T-helper 17 cell (primary cell): Measurements from ENCODE around the gene ZFP57. TPM values are rescaled to one million over a fixed set of nuclear protein-coding genes. Genes with fewer than 3 reads are reported as not detected.

Source experiments
- ATAC-seq: fragments of 150-1000 bp; cut with Tn5 transposase; 2 replicates; pipeline ENCODE4 v1.10.0; 2021; ENCODE audit warnings: mild to moderate bottlenecking, moderate library complexity
- DNase-seq, 3 donors: peaks; one replicate each; pipeline versions ENCODE4 v3.0.0 to v3.0.0-alpha.2; 2020 to 2021
- H3K9me3 ChIP-seq: one replicate; pipeline ENCODE4 v1.7.0; 2013; ENCODE audit warnings: low read length, mild to moderate bottlenecking; ENCODE audit not compliant: control insufficient read depth, poor library complexity, severe bottlenecking
- H3K27ac Mint-ChIP-seq: one replicate; pipeline ENCODE4 v1.8.0; 2022; ENCODE audit warnings: mild to moderate bottlenecking, moderate library complexity, mixed read lengths
- H3K27me3 Mint-ChIP-seq: one replicate; pipeline ENCODE4 v1.8.0; 2022; ENCODE audit warnings: mixed read lengths
- H3K36me3 Mint-ChIP-seq: one replicate; pipeline ENCODE4 v1.8.0; 2022; ENCODE audit warnings: low read depth, mixed read lengths
- H3K4me1 Mint-ChIP-seq: one replicate; pipeline ENCODE4 v1.8.0; 2022; ENCODE audit warnings: mild to moderate bottlenecking, mixed read lengths
- H3K4me3 Mint-ChIP-seq: one replicate; pipeline ENCODE4 v1.8.0; 2022; ENCODE audit warnings: mild to moderate bottlenecking, moderate library complexity, mixed read lengths
- total RNA-seq, 4 donors: library from RNA in 2 of 4; stranded (reverse) in 2 of 4; gene quantifications; one replicate each; pipeline ENCODE4 v1.2.3 and lab custom pipeline; 2022 to 2026

ZFP57 gene
- total RNA-seq, 2 donors from 2014 or later = 3.1 TPM; not detected in 1

- Mint-ChIP-seq H3K27ac (peak within 1 kb of the TSS; percentile 94), H3K27me3 (no peaks in the 10 kb centered on the region), H3K36me3 (peaks cover 5% of the 10 kb centered on the region), H3K4me1 (peaks cover 51% of the 10 kb centered on the region), H3K4me3 (peak within 1 kb of the TSS; percentile 99)
- DNase-seq = peak; percentile 65 to 78 (median 76)
- no peaks in the 10 kb centered on the region for H3K9me3 ChIP-seq
- peak; percentile 83 for ATAC-seq
These were observed 48.0 kb downstream of the ZFP57 start, which contains the start of gene GABBR1 for GRCh38 chr6:29632789-29633533. TSS of gene GABBR1 (minus strand) at chr6:29633183. CDS start at chr6:29632385, 798 bp downstream.

- H3K9me3 ChIP-seq = no peaks in the 10 kb centered on the region
- Mint-ChIP-seq H3K36me3 (peaks cover 5% of the 10 kb centered on the region), H3K4me1 (peaks cover 49% of the 10 kb centered on the region), H3K27ac (peak overlapping the region; percentile 94), H3K4me3 (peak overlapping the region; percentile 99), H3K27me3 (no peaks in the 10 kb centered on the region)
- DNase-seq = peak; percentile 51 to 70 (median 67)
- peak; percentile 60 for ATAC-seq
These were observed 48.9 kb downstream of the ZFP57 start for GRCh38 chr6:29631860-29632731.

GRCh38 chr6:29631209-29631810, 49.6 kb downstream of the ZFP57 start:
- Mint-ChIP-seq H3K27me3 (no peaks in the 10 kb centered on the region), H3K4me1 (peaks cover 57% of the 10 kb centered on the region), H3K36me3 (peaks cover 5% of the 10 kb centered on the region), H3K27ac (peak overlapping the region; percentile 94), H3K4me3 (peak overlapping the region; percentile 99)
- H3K9me3 ChIP-seq = no peaks in the 10 kb centered on the region
- ATAC-seq (no peak), DNase-seq (no peak)

DNA sequence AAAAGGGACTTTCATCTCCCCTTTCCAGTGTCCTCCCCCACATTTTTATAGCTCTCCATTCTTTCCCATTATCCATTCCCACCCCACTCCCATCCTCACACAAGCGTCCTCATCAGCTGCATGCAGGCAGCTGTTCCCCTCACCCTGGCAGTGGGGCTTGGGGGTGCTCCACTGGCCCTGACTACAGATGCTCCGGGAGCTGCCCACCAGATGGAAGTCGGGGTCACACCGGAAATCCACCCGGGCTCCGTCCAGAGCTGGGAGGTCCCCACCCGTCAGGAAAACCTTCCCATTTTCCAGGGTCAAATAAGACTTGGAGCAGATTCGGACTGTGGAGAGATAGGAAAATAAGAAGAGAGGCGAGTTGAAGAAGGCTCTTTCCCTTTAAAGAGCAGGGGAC, 50.6 kb downstream of the ZFP57 start:
- H3K36me3 Mint-ChIP-seq = peaks cover 5% of the 10 kb centered on the region
- DNase-seq = no peak
- H3K27me3 Mint-ChIP-seq = no peaks in the 10 kb centered on the region
- H3K4me3 Mint-ChIP-seq = no peak overlapping the region
- ATAC-seq = no peak
- H3K27ac Mint-ChIP-seq = no peak overlapping the region
- no peaks in the 10 kb centered on the region for H3K9me3 ChIP-seq
- peaks cover 65% of the 10 kb centered on the region for H3K4me1 Mint-ChIP-seq

- ATAC-seq = no peak
- Mint-ChIP-seq H3K4me3 (peak overlapping the region; percentile 98), H3K36me3 (peaks cover 5% of the 10 kb centered on the region), H3K27me3 (no peaks in the 10 kb centered on the region), H3K4me1 (peaks cover 68% of the 10 kb centered on the region), H3K27ac (peak overlapping the region; percentile 86)
- H3K9me3 ChIP-seq = no peaks in the 10 kb centered on the region
- no peak for DNase-seq
These were observed 51.4 kb downstream of the ZFP57 start for GRCh38 chr6:29629571-29629970.

GRCh38 chr6:29628419-29629281, 52.3 kb downstream of the ZFP57 start:
- Mint-ChIP-seq H3K4me3 (peak overlapping the region; percentile 98), H3K27me3 (no peaks in the 10 kb centered on the region), H3K27ac (peak overlapping the region; percentile 86), H3K4me1 (peaks cover 68% of the 10 kb centered on the region), H3K36me3 (peaks cover 11% of the 10 kb centered on the region)
- no peaks in the 10 kb centered on the region for H3K9me3 ChIP-seq
- ATAC-seq (peak; percentile 52), DNase-seq (peak; percentile 31 to 47 (median 46))

GRCh38 chr6:29627755-29628418, 53.1 kb downstream of the ZFP57 start:
- DNase-seq (peak in 2 of 3 donors; percentile 68 to 72), ATAC-seq (peak; percentile 11)
- Mint-ChIP-seq H3K4me1 (peaks cover 65% of the 10 kb centered on the region), H3K4me3 (peak overlapping the region; percentile 98), H3K36me3 (peaks cover 13% of the 10 kb centered on the region), H3K27ac (peak overlapping the region; percentile 86), H3K27me3 (no peaks in the 10 kb centered on the region)
- H3K9me3 ChIP-seq = no peaks in the 10 kb centered on the region

DNA sequence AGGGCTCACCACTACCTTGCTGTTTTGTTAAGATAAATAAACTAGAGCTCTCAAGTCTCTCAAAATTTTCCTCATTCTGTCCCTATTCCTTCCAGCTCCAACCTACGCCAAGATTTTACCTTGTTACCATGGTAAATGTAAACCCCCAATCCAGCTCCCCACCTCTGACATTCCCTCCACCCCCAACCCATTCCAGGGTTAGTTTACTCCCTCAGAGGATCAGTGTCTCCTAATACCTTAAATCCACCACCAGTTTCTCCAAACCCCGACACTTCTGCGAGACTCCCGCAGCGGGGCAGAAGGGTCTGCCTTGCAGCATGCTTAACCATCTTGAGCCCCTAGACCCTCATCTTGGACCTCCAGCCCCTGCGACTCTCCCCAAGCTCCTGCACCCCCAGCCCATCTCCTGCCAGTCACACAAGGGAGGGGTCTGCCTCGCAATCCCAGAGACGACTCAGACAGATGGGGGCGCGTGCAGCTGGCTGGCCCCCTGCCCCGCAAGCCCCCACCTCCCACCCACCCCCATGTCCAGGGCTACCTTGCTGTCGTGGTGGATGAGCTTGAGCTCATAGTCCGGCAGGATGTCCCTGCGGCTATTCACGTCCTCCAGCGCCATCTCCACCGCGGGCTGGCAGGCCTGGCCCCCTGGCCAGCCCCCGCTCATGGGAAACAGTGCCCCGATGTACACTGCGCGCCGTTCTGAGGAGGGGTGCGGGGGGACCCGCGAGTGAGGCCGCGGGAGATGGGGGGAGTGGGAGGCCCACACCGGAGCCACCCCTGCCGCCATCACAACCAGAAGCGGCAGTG, 53.8 kb downstream of the ZFP57 start:
- Mint-ChIP-seq H3K27me3 (no peaks in the 10 kb centered on the region), H3K27ac (peak overlapping the region; percentile 77), H3K36me3 (peaks cover 17% of the 10 kb centered on the region), H3K4me3 (peak overlapping the region; percentile 98), H3K4me1 (peaks cover 63% of the 10 kb centered on the region)
- ATAC-seq = no peak
- no peak for DNase-seq
- H3K9me3 ChIP-seq = no peaks in the 10 kb centered on the region

DNA sequence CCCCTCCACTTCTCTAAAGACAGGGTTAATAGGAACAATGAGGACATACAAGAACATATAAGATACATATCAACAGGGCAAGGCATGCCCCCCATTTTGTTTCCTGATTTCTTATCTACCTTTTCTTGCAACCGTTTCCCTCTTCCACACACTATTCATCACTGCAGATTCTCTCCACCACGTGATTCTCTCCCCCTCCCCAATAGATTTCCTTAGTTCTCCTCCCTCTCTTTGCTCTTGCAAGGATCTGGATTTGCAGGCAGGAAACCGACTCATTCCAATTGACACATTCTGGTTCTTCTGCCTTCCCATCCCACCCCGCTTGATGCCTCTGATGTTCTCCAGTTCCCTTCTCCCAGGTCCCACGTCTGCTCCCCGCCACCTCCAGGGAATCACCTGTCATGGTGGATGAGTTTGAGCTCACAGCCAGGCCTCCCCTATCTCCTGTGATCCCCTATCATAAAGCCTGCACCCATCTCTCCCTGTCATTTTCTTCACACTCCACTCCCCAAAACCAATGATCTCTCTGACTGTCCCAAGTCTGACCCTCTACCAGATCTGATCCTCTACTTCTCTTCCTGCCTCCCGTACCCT, 55.5 kb downstream of the ZFP57 start:
- peak overlapping the region; percentile 77 for H3K27ac Mint-ChIP-seq
- peaks cover 51% of the 10 kb centered on the region for H3K4me1 Mint-ChIP-seq
- DNase-seq (no peak), ATAC-seq (no peak)
- peaks cover 21% of the 10 kb centered on the region for H3K36me3 Mint-ChIP-seq
- H3K4me3 Mint-ChIP-seq = no peak overlapping the region
- no peaks in the 10 kb centered on the region for H3K9me3 ChIP-seq
- H3K27me3 Mint-ChIP-seq = no peaks in the 10 kb centered on the region

- H3K27ac Mint-ChIP-seq = peak overlapping the region; percentile 77
- H3K4me1 Mint-ChIP-seq = peaks cover 50% of the 10 kb centered on the region
These were observed 56.4 kb downstream of the ZFP57 start for GRCh38 chr6:29624520-29624961.

More at GRCh38 chr6:29624520-29624961, 56.4 kb downstream of the ZFP57 start:
- Mint-ChIP-seq H3K27me3 (no peaks in the 10 kb centered on the region), H3K36me3 (peaks cover 24% of the 10 kb centered on the region), H3K4me3 (no peak overlapping the region)
- H3K9me3 ChIP-seq = no peaks in the 10 kb centered on the region
- DNase-seq (no peak), ATAC-seq (no peak)
